Heart right ventricle (tissue), 16 donors: ENCODE results near the gene JPH2. TPM values are rescaled to one million over a fixed set of nuclear protein-coding genes. Genes with fewer than 3 reads are reported as not detected.
"Not testable (repeated sequence)": the region's sequence is repeated elsewhere in the genome, so short reads cannot be mapped to it uniquely, and the experiment has no call there.

ENCODE experiments used
- ATAC-seq, 8 donors: fragments of 200-7000 bp; cut with Tn5 transposase; one replicate each; pipeline ENCODE4 v1.9.1; 2020; ENCODE audit warnings: mild to moderate bottlenecking in 8 of 8, moderate library complexity in 8 of 8, moderate number of reproducible peaks in 1 of 8
- DNase-seq, 2 donors: peaks; one replicate each; pipeline ENCODE4 v3.0.0-alpha.2; 2020
- H3K27ac ChIP-seq, 10 donors: fragments of 200-600 bp; sonication (generic) in 2 of 10; one replicate each; pipeline versions ENCODE4 v1.5.0 to v1.8.0; 2020 to 2022; ENCODE audit warnings: mild to moderate bottlenecking in 3 of 10
- H3K27me3 ChIP-seq, 7 donors: fragments of 200-600 bp; one replicate each; pipeline ENCODE4 v1.8.0; 2021 to 2022; ENCODE audit warnings: mild to moderate bottlenecking in 2 of 7
- H3K36me3 ChIP-seq, 9 donors: fragments of 200-600 bp; sonication (generic) in 1 of 9; one replicate each; pipeline versions ENCODE4 v1.5.0 to v1.8.0; 2020 to 2022; ENCODE audit warnings: mild to moderate bottlenecking in 2 of 9
- H3K4me1 ChIP-seq, 9 donors: fragments of 200-600 bp; sonication (generic) in 1 of 9; one replicate each; pipeline versions ENCODE4 v1.5.0 to v1.8.0; 2020 to 2022; ENCODE audit warnings: mild to moderate bottlenecking in 4 of 9
- H3K4me3 ChIP-seq, 10 donors: fragments of 200-600 bp; sonication (generic) in 2 of 10; one replicate each; pipeline versions ENCODE4 v1.5.0 to v1.8.0; 2020 to 2022; ENCODE audit warnings: mild to moderate bottlenecking in 7 of 10, moderate library complexity in 2 of 10
- H3K9me3 ChIP-seq, 11 donors: fragments of 200-600 bp in 10 of 11; sonication (generic) in 2 of 11; one replicate each; pipeline versions ENCODE4 v1.5.0 to v1.8.0; 2013 to 2022; ENCODE audit warnings: mild to moderate bottlenecking in 2 of 11, control low read depth in 1 of 11, moderate library complexity in 1 of 11
- WGBS, 2 donors: extraction: QIAGEN DNeasy Blood & Tissue Kit; methylation state at CpG; one replicate each; pipeline ENCODE4 v1.1.7; 2013; ENCODE audit warnings: inconsistent platforms in 1 of 2; 5-methylcytosine and 5-hydroxymethylcytosine counted together
- intact Hi-C, 10 donors: fragments of 100-400 bp; cut with DNase I; formaldehyde crosslinking; loops; one replicate each; pipeline versions ENCODE4 v1.11.1 to v1.14.2; 2022
- polyA plus RNA-seq, 2 donors: library from polyadenylated mRNA; stranded (reverse); fragments of 200-250 nt; gene quantifications; one replicate each; pipeline ENCODE4 v1.2.3, GENCODE V29; 2013
- total RNA-seq, 10 donors: library from RNA; stranded (reverse); fragmentation: NEBNext Ultra II Directional in 3 of 10; extraction: Animal tissue kit (Norgen Biotek cat#: 25700) in 3 of 10; gene quantifications; one replicate each; pipeline versions ENCODE4 v1.2.1 to v1.2.4, GENCODE V29; 2021 to 2023
- TF ChIP-seq, protein P1 (sequence below), 9 donors: fragments of 200-600 bp; sonication (generic) in 2 of 9; IDR thresholded peaks; one replicate each; pipeline versions ENCODE4 v1.5.0 to v1.8.0; 2021 to 2022; ENCODE audit warnings: antibody characterized with exemption in 9 of 9, mild to moderate bottlenecking in 5 of 9, moderate library complexity in 1 of 9
- donor health status: Arrhythmogenic right ventricular cardiomyopathy.
- donor health status: ischemic (EF 13 %, LVEDD 7.1; RV severe dilation, severe dysfunction).
- donor health status: healthy with polysubstance abuse.
- donor health status: DM: no; HTN: yes; CAD: no.
- donor health status: DM: no; HTN: no; CAD: no.
- donor health status: ischemic (EF 25% LVEDD 6.9; RV normal size, moderate dysfunction).
- donor health status: ischemic (EF 25% LVEDD 5.7; RV mildly dilated, moderate dysfunction).
- donor health status: healthy.
- donor health status: DM: yes; HTN: yes; CAD: no.
- donor health status: Ischemic cardiomyopathy.
- donor health status: ischemic (EF 35%, LVEDD 5.7; RV mildly dilated, moderate dysfunction).
- donor health status: nonischemic (EF 11% LVEDD 7.7; RV severe dilation, severe dysfunction).
- donor health status: DM: yes; HTN: yes; CAD: no.
- donor health status: PGD.
- donor health status: ischemic (EF 29% LVEDD 5.4; RV normal size, mild dysfunction).
- donor health status: nonischemic (EF 23%, LVEDD 6.1; RV moderate dilation, normal function).

JPH2 gene
- total and polyA plus RNA-seq, 12 donors: 61.9 to 215 (median 146) TPM

DNA sequence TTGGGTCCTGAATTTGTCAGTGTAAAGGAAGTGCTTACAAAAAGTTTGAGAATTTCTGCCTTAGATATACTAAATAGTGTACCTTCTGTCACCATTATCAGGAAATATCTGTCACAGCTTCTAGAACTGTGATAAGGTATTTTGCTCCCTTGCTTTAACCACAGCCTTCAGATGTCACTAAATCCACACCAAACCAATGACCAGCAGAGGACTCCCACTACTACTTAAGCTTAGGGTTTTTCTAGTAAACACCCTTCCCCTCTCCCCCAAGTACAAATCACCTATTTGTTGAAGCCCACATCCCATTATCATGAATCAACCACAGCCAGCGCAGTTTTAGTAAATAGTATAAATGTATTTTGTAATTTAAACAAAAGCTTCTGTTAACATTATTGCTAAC is 8.6 kb upstream of the JPH2 start:
- Histone ChIP-seq H3K4me1 (peaks cover 0 to 12% (median 4%) of the 10 kb centered on the region in 9 donors), H3K36me3 (peaks cover 0 to 60% (median 34%) of the 10 kb centered on the region in 9 donors), H3K27me3 (no peaks in the 10 kb centered on the region), H3K4me3 (no peak overlapping the region), H3K27ac (no peak overlapping the region), H3K9me3 (no peaks in the 10 kb centered on the region)
- no peak for ATAC-seq
- TF ChIP-seq, protein P1, sequence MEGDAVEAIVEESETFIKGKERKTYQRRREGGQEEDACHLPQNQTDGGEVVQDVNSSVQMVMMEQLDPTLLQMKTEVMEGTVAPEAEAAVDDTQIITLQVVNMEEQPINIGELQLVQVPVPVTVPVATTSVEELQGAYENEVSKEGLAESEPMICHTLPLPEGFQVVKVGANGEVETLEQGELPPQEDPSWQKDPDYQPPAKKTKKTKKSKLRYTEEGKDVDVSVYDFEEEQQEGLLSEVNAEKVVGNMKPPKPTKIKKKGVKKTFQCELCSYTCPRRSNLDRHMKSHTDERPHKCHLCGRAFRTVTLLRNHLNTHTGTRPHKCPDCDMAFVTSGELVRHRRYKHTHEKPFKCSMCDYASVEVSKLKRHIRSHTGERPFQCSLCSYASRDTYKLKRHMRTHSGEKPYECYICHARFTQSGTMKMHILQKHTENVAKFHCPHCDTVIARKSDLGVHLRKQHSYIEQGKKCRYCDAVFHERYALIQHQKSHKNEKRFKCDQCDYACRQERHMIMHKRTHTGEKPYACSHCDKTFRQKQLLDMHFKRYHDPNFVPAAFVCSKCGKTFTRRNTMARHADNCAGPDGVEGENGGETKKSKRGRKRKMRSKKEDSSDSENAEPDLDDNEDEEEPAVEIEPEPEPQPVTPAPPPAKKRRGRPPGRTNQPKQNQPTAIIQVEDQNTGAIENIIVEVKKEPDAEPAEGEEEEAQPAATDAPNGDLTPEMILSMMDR (IDR thresholded peaks at IDR 0.05): no peak
- intact Hi-C loops: no loop called here
- 92 to 94% methylated on average over 1 of the region's 1 CpG for WGBS, 2 donors
- no peak for DNase-seq

DNA sequence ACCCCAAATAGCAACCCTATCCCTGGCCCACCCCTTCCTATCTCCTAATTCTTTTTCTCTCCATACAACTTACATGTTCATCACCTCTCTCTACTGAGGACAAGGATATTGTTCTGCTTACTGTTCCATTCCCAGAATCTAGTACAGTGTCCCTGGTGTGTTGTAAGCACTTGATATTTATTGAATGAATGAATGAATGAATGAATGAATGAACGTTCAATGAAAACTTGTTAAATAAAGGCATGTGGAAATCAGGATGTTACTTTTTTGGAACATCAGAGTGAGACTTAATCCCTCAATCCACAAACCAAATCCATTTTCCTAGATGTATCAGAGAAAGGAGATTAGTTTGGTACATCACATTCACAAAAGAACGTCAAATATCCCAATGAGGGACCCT is 6.8 kb upstream of the JPH2 start:
- peaks cover 2 to 24% (median 6%) of the 10 kb centered on the region in 9 donors for H3K4me1 ChIP-seq
- ATAC-seq (no peak), DNase-seq (no peak)
- intact Hi-C loops: loop anchor here in 1 of 10 donors (5.0 kb wide), 1 partner anchor 76 kb away; no protein-coding TSS in a partner anchor
- 73 to 80% methylated on average over 2 of the region's 2 CpGs for WGBS, 2 donors
- peaks cover 0 to 43% (median 24%) of the 10 kb centered on the region in 9 donors for H3K36me3 ChIP-seq
- peaks cover 0 to 4% (median 0%) of the 10 kb centered on the region in 7 donors for H3K27me3 ChIP-seq
- no peaks in the 10 kb centered on the region for H3K9me3 ChIP-seq
- TF ChIP-seq, protein P1 (IDR thresholded peaks at IDR 0.05): no peak
- H3K27ac ChIP-seq: no peak overlapping the region
- H3K4me3 ChIP-seq: no peak overlapping the region

- H3K4me1 ChIP-seq: peaks cover 6 to 41% (median 20%) of the 10 kb centered on the region in 9 donors
- ATAC-seq, H3K4me3 ChIP-seq, H3K27ac ChIP-seq, H3K9me3 ChIP-seq, DNase-seq: not testable (repeated sequence)
- H3K27me3 ChIP-seq: peaks cover 0 to 20% (median 0%) of the 10 kb centered on the region in 7 donors
- peaks cover 0 to 21% (median 11%) of the 10 kb centered on the region in 9 donors for H3K36me3 ChIP-seq
- intact Hi-C loops: loop anchor here in 2 of 10 donors (2.0 to 5.0 kb wide), 2 partner anchors 74 to 75 kb away; no protein-coding TSS in a partner anchor
- 88 to 89% methylated on average over 5 of the region's 5 CpGs for WGBS, 2 donors
These were observed 4.7 kb upstream of the JPH2 start for GRCh38 chr20:44191640-44192039.

DNA sequence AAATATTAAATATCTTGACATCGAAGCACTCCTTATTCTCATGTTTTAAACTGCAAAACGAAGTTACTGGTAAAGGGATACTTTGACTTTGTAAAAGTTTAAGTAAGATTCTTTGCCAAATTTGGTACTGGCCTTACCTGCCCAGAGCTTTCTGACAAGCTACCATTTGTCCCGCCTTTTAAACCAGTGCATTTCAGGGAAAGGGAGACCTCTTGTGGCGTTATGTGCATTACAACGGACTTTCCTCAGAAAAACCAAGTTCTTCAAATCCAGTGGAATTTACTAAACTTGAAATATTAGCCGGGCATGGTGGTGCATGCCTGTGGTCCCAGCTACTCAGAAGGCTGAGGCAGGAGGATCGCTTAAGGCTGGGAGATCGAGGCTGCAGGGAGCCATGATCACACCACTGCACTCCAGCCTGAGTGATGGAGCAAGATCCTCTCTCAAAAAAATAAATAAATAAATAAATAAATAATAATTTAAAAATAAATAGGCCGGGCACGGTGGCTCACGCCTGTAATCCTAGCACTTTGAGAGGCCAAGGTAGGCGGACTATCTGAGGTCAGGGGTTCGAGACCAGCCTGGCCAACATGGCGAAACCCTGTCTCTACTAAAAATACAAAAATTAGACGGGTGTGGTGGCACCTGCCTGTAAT is 3.3 kb upstream of the JPH2 start:
- 25% methylated on average over 15 of the region's 15 CpGs for WGBS, 2 donors
- H3K4me3 ChIP-seq, H3K36me3 ChIP-seq, H3K9me3 ChIP-seq, ATAC-seq: not testable (repeated sequence)
- TF ChIP-seq, protein P1 (IDR thresholded peaks at IDR 0.05): peak; percentile 69 to 87 (median 80)
- Histone ChIP-seq H3K27ac (peak overlapping the region in 2 of 10 donors; percentile 96 to 97), H3K4me1 (peaks cover 6 to 41% (median 21%) of the 10 kb centered on the region in 9 donors), H3K27me3 (peaks cover 0 to 27% (median 0%) of the 10 kb centered on the region in 7 donors)
- intact Hi-C loops: loop anchor here in 4 of 10 donors (1.0 to 5.0 kb wide), 3 partner anchors 73 to 74 kb away; no protein-coding TSS in a partner anchor
- DNase-seq: peak in 1 of 2 donors; percentile 47
